Mesendoderm (in vitro differentiated cells): ENCODE measurements around the gene ZNF783.
"Not testable (repeated sequence)": the region's sequence is repeated elsewhere in the genome, so short reads cannot be mapped to it uniquely, and the experiment has no call there.

ENCODE experiments used
- DNase-seq: peaks from one replicate; pipeline ENCODE4 v3.0.0; 2013
- H2AK5ac ChIP-seq: 2 replicates; pipeline ENCODE4 v1.6.1; 2013; ENCODE audit warnings: low read length, inconsistent platforms
- H2BK120ac ChIP-seq: 2 replicates; pipeline ENCODE4 v1.6.1; 2013; ENCODE audit warnings: low read depth, mild to moderate bottlenecking, low read length, moderate library complexity, mixed read lengths
- H2BK15ac ChIP-seq: replicated peaks from 2 replicates; pipeline ENCODE4 v1.6.1; 2013; ENCODE audit warnings: low read depth, mild to moderate bottlenecking, moderate library complexity
- H2BK5ac ChIP-seq: 2 replicates; pipeline ENCODE4 v1.6.1; 2013; ENCODE audit warnings: low read length, inconsistent platforms
- H3K18ac ChIP-seq: 2 replicates; pipeline ENCODE4 v1.6.1; 2013; ENCODE audit warnings: mild to moderate bottlenecking, low read length, mixed read lengths
- H3K23ac ChIP-seq: one replicate; pipeline ENCODE4 v1.6.1; 2013; ENCODE audit warnings: low read length
- H3K27ac ChIP-seq: 2 replicates; pipeline ENCODE4 v1.5.1; 2013; ENCODE audit warnings: low read depth, mild to moderate bottlenecking, inconsistent platforms, low read length, moderate library complexity
- H3K27me3 ChIP-seq: 2 replicates; pipeline ENCODE4 v1.6.1; 2013; ENCODE audit warnings: low read length, control low read depth, mild to moderate bottlenecking, inconsistent platforms; ENCODE audit not compliant: insufficient read depth, poor library complexity
- H3K36me3 ChIP-seq: 2 replicates; pipeline ENCODE4 v1.6.1; 2013; ENCODE audit warnings: low read length, inconsistent platforms; ENCODE audit not compliant: control insufficient read depth, insufficient read depth
- H3K4ac ChIP-seq: one replicate; pipeline ENCODE4 v1.6.1; 2013; ENCODE audit warnings: low read depth, mild to moderate bottlenecking, low read length, moderate library complexity
- H3K4me1 ChIP-seq: 2 replicates; pipeline ENCODE4 v1.6.1; 2013; ENCODE audit warnings: low read depth, low read length, inconsistent platforms; ENCODE audit not compliant: control insufficient read depth
- H3K4me2 ChIP-seq: 2 replicates; pipeline ENCODE4 v1.6.1; 2013; ENCODE audit warnings: low read length
- H3K4me3 ChIP-seq: 2 replicates; pipeline ENCODE4 v1.5.1; 2013; ENCODE audit warnings: mild to moderate bottlenecking, low read length
- H3K56ac ChIP-seq: one replicate; pipeline ENCODE4 v1.6.1; 2013; ENCODE audit warnings: low read length
- H3K79me1 ChIP-seq: 2 replicates; pipeline ENCODE4 v1.6.1; 2013; ENCODE audit warnings: low read length, inconsistent platforms
- H3K79me2 ChIP-seq: 2 replicates; pipeline ENCODE4 v1.6.1; 2013; ENCODE audit warnings: mild to moderate bottlenecking, low read length; ENCODE audit not compliant: control insufficient read depth, insufficient read depth
- H3K9ac ChIP-seq: 2 replicates; pipeline ENCODE4 v1.6.1; 2013; ENCODE audit warnings: low read length, inconsistent platforms
- H4K5ac ChIP-seq: one replicate; pipeline ENCODE4 v1.6.1; 2013; ENCODE audit warnings: low read length
- H4K8ac ChIP-seq: one replicate; pipeline ENCODE4 v1.6.1; 2013; ENCODE audit warnings: low read depth, mild to moderate bottlenecking, control low read depth, low read length, moderate library complexity
- WGBS: extraction: QIAGEN DNeasy Blood & Tissue Kit; methylation state at CpG from one replicate; pipeline ENCODE4 v1.1.7; 2013; ENCODE audit warnings: low lambda C conversion rate, missing lambda C conversion rate; ENCODE audit not compliant: insufficient coverage; ENCODE audit errors: extremely low coverage; 5-methylcytosine and 5-hydroxymethylcytosine counted together

Gene ZNF783

GRCh38 chr7:149261316-149261828, 624 bp upstream of the ZNF783 start:
- WGBS: no CpG with 5 or more reads among the region's 16 CpGs
- Histone ChIP-seq H2BK120ac (no peak overlapping the region), H3K23ac (no peak overlapping the region), H3K36me3 (no peaks in the 10 kb centered on the region), H3K4ac (no peak overlapping the region), H4K5ac (no peak overlapping the region), H3K18ac (peak overlapping the region; percentile 46), H3K79me2 (no peaks in the 10 kb centered on the region), H4K8ac (peak overlapping the region; percentile 1), H3K27me3 (no peaks in the 10 kb centered on the region), H3K27ac (no peak overlapping the region), H3K9ac (peak overlapping the region; percentile 66), H2BK5ac (no peak overlapping the region), H3K4me3 (no peak overlapping the region), H2AK5ac (no peak overlapping the region), H3K79me1 (no peaks in the 10 kb centered on the region), H3K56ac (peak overlapping the region; percentile 75), H3K4me1 (no peaks in the 10 kb centered on the region), H2BK15ac (no peak overlapping the region), H3K4me2 (peak overlapping the region; percentile 30)
- peak; percentile 39 for DNase-seq

DNA sequence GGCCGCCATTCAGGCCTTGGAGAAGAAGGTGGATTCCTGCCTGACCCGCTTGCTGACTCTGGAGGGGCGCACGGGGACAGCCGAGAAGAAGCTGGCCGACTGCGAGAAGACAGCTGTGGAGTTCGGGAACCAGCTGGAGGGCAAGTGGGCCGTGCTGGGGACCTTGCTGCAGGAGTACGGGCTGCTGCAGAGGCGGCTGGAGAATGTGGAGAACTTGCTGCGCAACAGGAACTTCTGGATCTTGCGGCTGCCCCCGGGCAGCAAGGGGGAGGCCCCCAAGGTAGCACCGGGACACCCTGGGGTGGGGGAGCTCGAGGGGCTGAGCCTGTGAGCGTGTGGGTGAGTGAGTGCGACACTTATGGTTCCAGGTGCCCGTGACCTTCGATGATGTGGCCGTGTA, 4.5 kb downstream of the ZNF783 start:
- Histone ChIP-seq H2AK5ac (no peak overlapping the region), H3K27me3 (no peaks in the 10 kb centered on the region), H3K9ac (no peak overlapping the region), H3K79me1 (no peaks in the 10 kb centered on the region), H3K4me2 (no peak overlapping the region), H3K23ac (no peak overlapping the region), H2BK120ac (no peak overlapping the region), H2BK15ac (no peak overlapping the region), H3K56ac (no peak overlapping the region), H3K4ac (no peak overlapping the region), H3K27ac (no peak overlapping the region), H3K36me3 (peaks cover 2% of the 10 kb centered on the region), H3K4me3 (no peak overlapping the region), H4K8ac (no peak overlapping the region), H3K79me2 (no peaks in the 10 kb centered on the region), H2BK5ac (no peak overlapping the region), H3K4me1 (no peaks in the 10 kb centered on the region), H4K5ac (no peak overlapping the region), H3K18ac (no peak overlapping the region)
- no CpG with 5 or more reads among the region's 21 CpGs for WGBS
- no peak for DNase-seq

DNA sequence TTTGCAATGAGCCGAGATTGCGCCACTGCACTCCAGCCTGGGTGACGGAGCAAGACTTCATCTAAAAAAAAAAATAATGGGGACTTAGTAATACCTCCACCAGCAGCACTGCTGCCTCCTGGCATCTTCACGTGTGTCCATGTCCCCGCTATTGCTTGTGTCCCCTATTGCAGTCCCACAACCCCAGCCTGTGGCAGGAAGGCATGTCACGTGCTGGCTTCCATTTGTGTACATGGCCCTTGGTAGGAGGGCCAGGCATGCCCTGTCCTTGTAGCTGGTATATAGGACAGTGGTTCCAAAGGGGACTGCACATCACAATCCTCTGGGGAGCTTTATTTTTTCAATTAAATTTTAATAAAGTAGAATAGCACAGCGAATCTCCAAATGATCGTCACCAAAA, 5.7 kb downstream of the ZNF783 start:
- DNase-seq: no peak
- H3K9ac ChIP-seq: no peak overlapping the region
- H3K18ac ChIP-seq: no peak overlapping the region
- H4K8ac ChIP-seq: no peak overlapping the region
- no peaks in the 10 kb centered on the region for H3K79me2 ChIP-seq
- no peak overlapping the region for H3K4me2 ChIP-seq
- no peak overlapping the region for H3K4me3 ChIP-seq
- H3K36me3 ChIP-seq: peaks cover 2% of the 10 kb centered on the region
- H3K23ac ChIP-seq: no peak overlapping the region
- WGBS: no CpG with 5 or more reads among the region's 8 CpGs
- no peak overlapping the region for H2BK15ac ChIP-seq
- H3K56ac ChIP-seq: no peak overlapping the region
- H3K4ac ChIP-seq: no peak overlapping the region
- H3K79me1 ChIP-seq: no peaks in the 10 kb centered on the region
- H2AK5ac ChIP-seq: no peak overlapping the region
- H3K27me3 ChIP-seq: no peaks in the 10 kb centered on the region
- no peak overlapping the region for H4K5ac ChIP-seq
- H2BK5ac ChIP-seq: no peak overlapping the region
- H2BK120ac ChIP-seq: no peak overlapping the region
- H3K27ac ChIP-seq: no peak overlapping the region
- H3K4me1 ChIP-seq: no peaks in the 10 kb centered on the region

GRCh38 chr7:149274424-149274823, 12.4 kb downstream of the ZNF783 start:
- not testable (repeated sequence) for H3K27ac ChIP-seq, H3K4ac ChIP-seq, H2BK120ac ChIP-seq, H2BK5ac ChIP-seq, H3K27me3 ChIP-seq, H2AK5ac ChIP-seq, H3K9ac ChIP-seq, H3K56ac ChIP-seq, H3K4me1 ChIP-seq, H4K8ac ChIP-seq, H3K4me3 ChIP-seq, DNase-seq, H3K4me2 ChIP-seq, H3K36me3 ChIP-seq, H3K23ac ChIP-seq, H4K5ac ChIP-seq, H3K18ac ChIP-seq, H3K79me2 ChIP-seq, H2BK15ac ChIP-seq, H3K79me1 ChIP-seq
- WGBS: no CpG with 5 or more reads among the region's 8 CpGs

DNA sequence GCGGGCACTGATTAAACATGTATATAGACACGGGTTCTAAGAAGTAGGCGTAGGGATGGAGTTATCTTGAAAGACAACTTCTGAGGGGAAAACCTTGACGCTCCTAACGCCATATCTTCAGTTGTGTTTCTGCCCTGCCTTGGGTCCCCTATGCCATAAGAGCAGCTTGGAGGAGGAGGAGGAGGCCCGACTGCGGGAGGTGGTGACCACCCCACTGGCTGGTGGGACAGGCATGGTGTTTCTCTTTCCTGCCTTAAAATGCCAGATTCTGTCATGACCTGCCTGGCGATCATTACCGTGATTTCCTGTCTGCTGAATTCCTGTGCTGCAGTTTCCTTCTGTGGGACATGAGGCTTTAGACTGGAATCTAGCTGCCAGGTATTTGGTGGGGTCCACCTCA, 15.9 kb downstream of the ZNF783 start:
- Histone ChIP-seq H3K18ac (no peak overlapping the region), H3K36me3 (no peaks in the 10 kb centered on the region), H3K4me2 (no peak overlapping the region), H3K27me3 (no peaks in the 10 kb centered on the region), H3K79me2 (no peaks in the 10 kb centered on the region), H2BK15ac (no peak overlapping the region), H3K9ac (no peak overlapping the region), H2BK5ac (no peak overlapping the region), H3K79me1 (no peaks in the 10 kb centered on the region), H3K4me1 (no peaks in the 10 kb centered on the region), H3K27ac (no peak overlapping the region), H2AK5ac (no peak overlapping the region), H4K8ac (no peak overlapping the region), H3K23ac (no peak overlapping the region), H4K5ac (no peak overlapping the region), H3K4ac (no peak overlapping the region), H3K56ac (no peak overlapping the region), H2BK120ac (no peak overlapping the region), H3K4me3 (no peak overlapping the region)
- DNase-seq: no peak
- WGBS: no CpG with 5 or more reads among the region's 9 CpGs

DNA sequence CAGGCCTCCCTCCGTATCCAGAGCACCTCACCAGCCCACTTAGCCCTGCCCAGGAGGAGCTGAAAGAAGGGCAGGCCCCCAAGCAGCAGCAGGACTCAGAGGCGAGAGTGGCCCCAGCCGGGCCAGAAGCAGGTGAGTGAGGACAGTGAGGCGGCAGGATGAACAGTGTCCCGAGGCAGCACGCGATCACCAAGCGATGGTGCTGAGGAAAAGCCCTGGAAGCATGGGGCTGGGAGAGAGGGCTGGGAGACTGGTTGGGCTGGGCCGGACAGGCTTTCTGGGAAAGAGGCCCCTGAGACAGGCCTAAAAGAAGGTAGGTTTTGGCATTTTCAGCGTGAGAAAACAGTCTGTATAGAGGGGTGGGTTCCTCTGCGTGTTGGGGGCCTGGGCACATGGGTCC, 16.4 kb downstream of the ZNF783 start:
- no peak overlapping the region for H3K4me2 ChIP-seq
- no peak overlapping the region for H3K18ac ChIP-seq
- no peak overlapping the region for H2BK120ac ChIP-seq
- no peak overlapping the region for H3K27ac ChIP-seq
- H4K8ac ChIP-seq: no peak overlapping the region
- no peak overlapping the region for H3K4me3 ChIP-seq
- H3K79me1 ChIP-seq: no peaks in the 10 kb centered on the region
- no peaks in the 10 kb centered on the region for H3K4me1 ChIP-seq
- H3K4ac ChIP-seq: no peak overlapping the region
- no peak overlapping the region for H2BK15ac ChIP-seq
- no peak overlapping the region for H3K9ac ChIP-seq
- H3K27me3 ChIP-seq: no peaks in the 10 kb centered on the region
- no peak overlapping the region for H3K23ac ChIP-seq
- DNase-seq: no peak
- H3K56ac ChIP-seq: no peak overlapping the region
- WGBS: no CpG with 5 or more reads among the region's 11 CpGs
- H3K79me2 ChIP-seq: no peaks in the 10 kb centered on the region
- H4K5ac ChIP-seq: no peak overlapping the region
- no peak overlapping the region for H2AK5ac ChIP-seq
- no peaks in the 10 kb centered on the region for H3K36me3 ChIP-seq
- no peak overlapping the region for H2BK5ac ChIP-seq
